Lower leg skin (tissue), 3 donors: ENCODE measurements around the gene ZNF513.

ENCODE experiments used
- CTCF ChIP-seq, 3 donors: fragments of 450-650 bp; IDR thresholded peaks; one replicate each; pipeline ENCODE4 v1.5.1; 2016; ENCODE audit warnings: antibody characterized with exemption in 3 of 3, mild to moderate bottlenecking in 3 of 3, moderate library complexity in 2 of 3
- POLR2A ChIP-seq, 2 donors: fragments of 450-650 bp; IDR thresholded peaks; one replicate each; pipeline ENCODE4 v1.6.1; 2016 to 2017; ENCODE audit warnings: antibody characterized with exemption in 2 of 2, mild to moderate bottlenecking in 1 of 2, moderate library complexity in 1 of 2

DNA sequence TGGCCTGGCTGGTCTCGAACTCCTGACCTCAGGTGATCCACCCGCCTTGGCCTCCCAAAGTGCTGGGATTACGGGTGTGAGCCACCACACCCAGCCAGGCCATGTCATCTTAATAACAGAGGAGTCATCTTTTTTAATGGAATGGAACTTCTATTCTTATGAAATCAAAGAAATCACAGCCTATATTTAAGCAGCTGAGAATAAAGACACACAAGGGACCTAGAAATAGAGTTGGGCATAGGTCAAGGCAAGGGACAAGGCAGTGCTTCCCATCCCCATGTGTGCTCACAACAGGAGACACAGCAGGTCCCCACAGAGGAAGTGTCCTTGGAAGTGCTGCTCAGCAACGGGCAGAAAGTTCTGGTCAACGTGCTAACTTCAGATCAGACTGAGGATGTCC is 7.0 kb downstream of the ZNF513 start:
- no peak for TF ChIP-seq CTCF (IDR thresholded peaks at IDR 0.05)
- no peak for TF ChIP-seq POLR2A (IDR thresholded peaks at IDR 0.05)
